DMS 273 (cell line): Measurements from ENCODE around the gene ITM2C.
A peak's percentile ranks its signal among the peaks of the same experiment; 100 is the strongest.

ENCODE experiments used
- DNase-seq: peaks from one replicate; lab custom pipeline; 2025; ENCODE audit not compliant: unreplicated experiment; lab: John Stamatoyannopoulos, UW

Gene ITM2C

DNA sequence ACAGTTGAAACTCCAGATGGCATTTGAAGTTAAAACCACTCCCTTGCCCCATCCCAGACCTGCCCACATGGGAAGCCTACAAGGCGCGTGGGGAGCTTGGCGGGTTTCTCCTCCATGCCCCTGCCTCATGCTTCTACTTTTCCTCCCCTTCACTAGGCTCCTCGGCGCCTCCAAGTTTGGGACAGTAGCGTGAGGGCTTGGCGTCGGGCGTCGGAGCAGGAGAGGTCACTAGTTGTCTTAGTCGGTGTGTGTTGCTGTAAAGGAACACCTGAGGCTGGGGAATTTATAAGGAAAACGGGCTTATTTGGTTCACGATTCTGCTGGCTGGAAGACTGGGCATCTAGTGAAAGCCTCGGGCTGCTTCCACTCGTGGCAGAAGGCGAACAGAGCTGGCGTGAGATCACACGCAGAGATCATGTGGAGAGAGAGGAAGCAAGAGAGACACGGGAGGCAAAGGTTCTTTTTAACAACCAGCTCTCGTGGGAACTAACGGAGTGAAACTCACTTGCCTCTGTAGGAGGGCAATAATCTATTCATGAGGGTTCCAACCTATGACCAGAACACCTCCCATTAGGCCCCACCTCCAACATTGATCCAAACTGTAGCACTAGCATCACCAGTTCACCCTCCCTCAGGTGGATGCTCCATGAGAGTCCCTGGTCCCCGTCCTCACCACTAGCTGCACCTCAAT is 25.3 kb downstream of the ITM2C start:
- DNase-seq: peak; percentile 21

DNA sequence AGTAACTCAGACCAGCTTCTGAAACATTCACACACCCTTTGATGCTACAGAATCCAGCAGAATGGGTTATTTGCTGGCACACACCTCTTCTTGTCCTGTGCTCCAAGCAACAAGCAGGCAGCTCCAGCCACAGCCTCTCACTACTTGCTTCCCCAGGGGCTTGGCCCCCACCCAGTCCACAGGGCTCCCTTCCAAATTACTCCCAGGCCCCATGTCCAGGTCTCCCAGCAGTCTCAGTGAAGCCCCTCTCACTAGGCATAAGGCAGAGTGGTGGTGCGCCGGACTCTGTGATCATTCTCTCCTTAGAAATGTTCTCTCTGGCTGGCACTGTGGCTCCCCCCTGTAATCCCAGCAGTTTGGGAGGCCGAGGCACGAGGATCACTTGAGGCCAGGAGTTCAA is 25.9 kb downstream of the ITM2C start:
- peak; percentile 21 for DNase-seq

GRCh38 chr2:230891064-230891463 is 26.3 kb downstream of the ITM2C start:
- peak; percentile 77 for DNase-seq

DNA sequence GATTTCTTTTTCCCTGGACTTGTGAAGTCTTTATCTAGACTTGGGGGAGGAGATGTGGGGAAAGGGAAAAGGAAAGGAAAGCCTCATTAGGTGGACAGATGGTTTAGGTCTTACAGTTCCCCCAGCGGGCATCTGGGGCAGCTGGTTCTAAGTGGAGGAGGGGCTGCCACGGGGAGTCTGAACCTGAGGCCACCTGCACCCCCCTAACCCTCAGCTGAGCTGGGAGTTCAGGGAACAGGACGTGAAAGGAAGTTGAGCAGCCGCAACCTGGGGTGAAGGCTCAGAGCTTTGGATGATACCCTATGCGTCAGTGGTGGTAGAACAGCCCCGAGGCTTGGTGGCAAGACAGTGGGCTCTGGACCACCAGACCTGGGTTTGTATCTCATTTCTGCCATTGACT is 26.8 kb downstream of the ITM2C start:
- peak; percentile 89 for DNase-seq

- DNase-seq: no peak
Observed at GRCh38 chr2:230893338-230893737, 28.6 kb downstream of the ITM2C start.

- DNase-seq: no peak
Observed at GRCh38 chr2:230893841-230894781, 29.4 kb downstream of the ITM2C start.

- peak; percentile 6 for DNase-seq
Observed at GRCh38 chr2:230895536-230896345, 31.0 kb downstream of the ITM2C start.

GRCh38 chr2:230896346-230897115 is 31.8 kb downstream of the ITM2C start:
- DNase-seq: no peak

- no peak for DNase-seq
Observed at GRCh38 chr2:230898016-230898712, 33.4 kb downstream of the ITM2C start.

DNA sequence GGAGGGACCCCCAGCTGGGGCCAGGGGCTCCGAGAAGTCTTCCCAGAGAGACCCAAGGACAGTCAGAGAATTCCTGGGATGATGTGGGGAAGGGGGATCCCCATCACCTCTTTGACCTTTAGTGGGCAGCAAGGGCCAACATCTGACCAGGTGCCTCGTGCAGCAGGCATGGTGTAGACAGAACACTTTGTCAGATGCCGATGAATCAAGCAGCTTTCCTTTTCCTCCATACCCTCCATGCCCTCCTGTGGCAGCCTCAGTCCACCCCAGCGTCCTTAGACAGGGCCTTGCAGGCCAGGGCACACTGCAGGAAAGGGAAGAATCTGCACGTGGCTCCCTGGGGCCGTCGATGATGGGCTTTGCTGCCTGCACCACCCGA is 34.0 kb downstream of the ITM2C start:
- DNase-seq: no peak

- DNase-seq: peak; percentile 17
Observed at GRCh38 chr2:230899287-230899686, 34.5 kb downstream of the ITM2C start.

DNA sequence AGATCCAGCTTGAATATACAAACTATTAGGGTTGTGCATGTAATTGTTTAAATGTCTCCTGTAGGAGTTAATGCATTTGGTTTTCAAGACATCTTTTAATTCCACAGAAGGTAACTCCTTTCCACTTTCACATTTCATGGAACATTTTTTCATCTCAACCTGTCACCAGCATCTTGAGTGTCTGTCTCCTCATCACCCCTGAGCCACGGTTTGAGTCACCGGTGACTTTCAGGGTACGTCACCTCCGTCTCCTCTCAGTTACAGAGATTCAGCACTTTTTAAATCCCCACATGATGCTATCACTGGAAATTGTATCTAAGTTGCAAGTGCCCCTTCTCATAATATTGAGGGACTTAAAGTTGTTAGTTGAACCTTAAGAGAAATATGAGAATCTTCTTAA is 35.0 kb downstream of the ITM2C start:
- no peak for DNase-seq

DNA sequence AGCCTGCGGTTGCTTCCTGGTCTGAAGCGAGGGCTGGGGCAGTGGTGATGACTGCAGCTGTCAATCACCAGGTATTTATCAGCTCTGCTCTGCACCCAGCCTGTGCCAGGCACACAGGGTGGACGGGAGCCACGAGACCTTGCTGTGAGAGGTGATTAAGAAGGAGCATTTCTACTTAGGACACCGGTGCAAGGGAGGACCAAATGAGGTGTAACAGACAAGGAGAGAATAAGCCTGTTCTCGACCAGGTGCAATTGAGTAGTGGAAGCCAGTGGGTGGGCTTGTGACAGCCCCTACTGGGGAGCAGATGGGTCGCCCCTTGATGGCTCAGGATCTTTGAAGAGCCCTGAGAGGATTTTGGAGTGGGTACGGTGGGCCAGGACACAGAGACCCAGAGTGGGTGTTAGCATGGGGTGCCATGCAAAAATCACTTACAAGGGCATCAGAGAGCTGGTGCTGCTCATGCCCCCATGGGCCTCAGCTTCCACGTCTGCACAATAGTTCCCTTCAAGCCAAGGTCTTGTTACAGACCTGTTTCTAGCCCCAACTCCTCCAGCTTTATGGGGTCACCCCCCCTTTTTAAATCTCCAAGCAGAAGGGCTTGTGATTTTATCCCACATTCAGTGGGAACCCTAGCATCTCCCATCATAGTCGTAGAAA is 35.7 kb downstream of the ITM2C start:
- no peak for DNase-seq

GRCh38 chr2:230901006-230901405 is 36.3 kb downstream of the ITM2C start:
- no peak for DNase-seq

DNA sequence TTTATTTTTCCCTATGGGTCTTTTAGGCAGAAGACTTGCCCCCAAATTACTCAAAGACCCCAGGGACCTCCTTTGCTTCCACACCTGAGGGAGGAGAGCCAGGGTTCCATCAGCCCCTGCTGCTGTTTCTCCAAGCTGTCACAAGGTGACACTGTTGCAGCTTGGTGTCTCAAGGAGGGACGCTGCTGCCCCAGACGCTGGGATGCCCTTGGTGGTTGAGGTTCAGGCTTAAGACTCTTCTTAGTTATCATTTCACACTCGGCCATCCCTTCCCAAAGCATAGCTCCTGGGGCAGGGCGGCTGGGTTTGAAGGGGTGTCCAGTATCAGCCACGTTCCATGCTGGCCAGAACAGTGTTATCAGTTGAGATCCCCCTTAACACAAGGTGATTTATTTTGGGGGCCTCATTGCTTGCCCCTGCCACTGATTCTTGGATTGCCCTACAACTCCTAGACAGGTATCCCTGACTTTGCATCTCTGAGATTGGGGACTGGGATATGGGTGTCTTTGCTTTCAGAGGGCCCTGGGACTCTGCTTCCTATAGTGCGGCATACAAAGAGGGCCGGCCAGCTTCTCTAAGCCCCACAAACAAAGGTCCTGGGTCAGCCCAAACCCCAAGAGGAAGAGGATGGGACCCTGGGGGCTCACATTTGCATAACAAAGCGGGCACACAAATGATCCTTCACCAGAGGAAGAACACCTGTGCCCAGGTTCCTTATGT is 37.6 kb downstream of the ITM2C start:
- DNase-seq: peak; percentile 72

DNA sequence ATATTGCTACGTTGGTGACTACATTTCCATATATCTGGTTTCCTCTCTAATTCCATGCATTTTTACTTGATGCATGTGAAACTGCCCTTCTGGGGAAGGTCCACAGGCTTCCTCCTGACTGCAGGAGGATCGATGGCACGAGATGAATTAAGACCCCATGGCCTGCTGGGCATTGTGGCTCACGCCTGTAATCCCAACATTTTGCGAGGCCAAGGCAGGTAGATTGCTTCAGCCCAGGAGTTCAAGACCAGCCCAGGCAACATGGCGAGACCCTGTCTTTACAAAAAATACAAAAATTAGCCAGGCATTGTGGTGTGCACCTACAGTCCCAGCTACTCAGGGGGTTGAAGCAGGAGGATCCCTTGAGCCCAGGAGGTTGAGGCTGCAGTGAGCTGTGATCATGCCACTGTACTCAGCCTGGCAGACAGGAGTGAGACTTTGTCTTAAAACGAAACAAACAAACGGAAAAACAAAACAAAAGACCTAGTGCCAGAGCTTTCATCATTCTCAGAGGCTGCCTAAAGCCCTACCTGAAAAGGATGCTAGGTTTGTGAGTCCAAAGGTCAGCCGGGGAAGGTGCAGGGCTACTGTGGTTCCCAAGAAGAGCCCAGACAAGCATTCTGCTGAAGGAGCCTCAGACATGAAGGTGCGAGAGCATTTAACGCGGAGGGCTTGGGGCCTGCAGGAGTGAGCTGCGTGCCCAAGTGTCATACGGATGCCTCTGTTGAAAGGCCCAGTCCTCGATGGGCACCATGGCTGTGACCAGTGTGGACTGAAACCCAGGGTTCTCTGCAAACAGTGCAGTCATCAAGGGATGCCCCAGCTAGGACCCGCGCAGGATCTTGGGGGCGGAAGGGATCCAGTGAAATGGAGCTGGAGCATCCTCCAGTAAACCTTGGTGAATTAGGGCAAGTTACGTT is 38.7 kb downstream of the ITM2C start:
- no peak for DNase-seq

GRCh38 chr2:230904856-230905447 is 40.2 kb downstream of the ITM2C start:
- no peak for DNase-seq
